ENCODE measurements around the gene ZNF627. TPM values are rescaled to one million over a fixed set of nuclear protein-coding genes. Genes with fewer than 3 reads are reported as not detected.

ZNF627 gene
- total RNA-seq, 4 donors from 2014 or later: 3.5 to 9.2 (median 6.5) TPM

DNA sequence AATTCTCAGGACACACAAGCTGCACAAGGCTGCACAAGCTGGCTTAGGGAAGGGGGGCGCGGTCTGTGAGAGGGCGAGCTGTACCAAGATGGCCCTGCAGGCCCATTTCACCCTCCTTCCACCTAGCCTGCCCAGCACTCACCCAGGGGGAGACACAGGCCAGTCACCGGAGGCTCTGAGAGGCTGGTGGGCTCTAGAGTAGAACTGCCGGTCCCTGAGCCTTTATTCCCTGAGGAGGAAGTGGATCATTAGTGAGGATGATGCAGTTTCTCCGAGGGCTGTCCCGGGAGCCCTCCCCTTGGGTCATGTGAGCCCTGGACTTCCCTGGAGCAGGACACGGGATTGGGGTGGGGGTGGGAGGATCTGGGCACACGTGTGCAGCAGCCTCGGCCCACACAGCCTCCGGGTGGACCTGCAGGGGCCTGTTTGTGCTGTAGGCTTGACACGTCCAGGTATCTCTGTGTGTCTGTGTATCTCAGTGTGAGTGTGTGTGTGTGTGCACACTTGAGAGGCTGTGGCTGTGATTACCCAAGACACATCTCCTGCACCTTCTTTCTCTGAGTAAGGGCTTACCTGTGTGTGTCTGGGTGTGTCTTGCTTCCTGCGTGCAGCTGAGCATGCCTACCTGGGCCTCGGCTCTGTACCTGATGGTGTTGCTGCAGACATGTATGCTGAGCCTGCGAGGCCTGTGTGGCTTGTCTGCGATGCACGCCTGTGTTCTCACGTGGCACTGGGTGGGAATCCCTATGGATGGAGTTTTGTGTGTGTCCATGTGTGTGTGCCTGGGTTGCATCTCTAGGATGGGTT lies 19.6 kb upstream of the ZNF627 start, which contains the start of gene ACP5:
Gene ACP5, minus strand, starts transcription at position 195 of the 807 bp plus-strand sequence. CDS start 328 bp downstream, outside the sequence.
- DNase-seq: no peak
- TF ChIP-seq, protein P1, sequence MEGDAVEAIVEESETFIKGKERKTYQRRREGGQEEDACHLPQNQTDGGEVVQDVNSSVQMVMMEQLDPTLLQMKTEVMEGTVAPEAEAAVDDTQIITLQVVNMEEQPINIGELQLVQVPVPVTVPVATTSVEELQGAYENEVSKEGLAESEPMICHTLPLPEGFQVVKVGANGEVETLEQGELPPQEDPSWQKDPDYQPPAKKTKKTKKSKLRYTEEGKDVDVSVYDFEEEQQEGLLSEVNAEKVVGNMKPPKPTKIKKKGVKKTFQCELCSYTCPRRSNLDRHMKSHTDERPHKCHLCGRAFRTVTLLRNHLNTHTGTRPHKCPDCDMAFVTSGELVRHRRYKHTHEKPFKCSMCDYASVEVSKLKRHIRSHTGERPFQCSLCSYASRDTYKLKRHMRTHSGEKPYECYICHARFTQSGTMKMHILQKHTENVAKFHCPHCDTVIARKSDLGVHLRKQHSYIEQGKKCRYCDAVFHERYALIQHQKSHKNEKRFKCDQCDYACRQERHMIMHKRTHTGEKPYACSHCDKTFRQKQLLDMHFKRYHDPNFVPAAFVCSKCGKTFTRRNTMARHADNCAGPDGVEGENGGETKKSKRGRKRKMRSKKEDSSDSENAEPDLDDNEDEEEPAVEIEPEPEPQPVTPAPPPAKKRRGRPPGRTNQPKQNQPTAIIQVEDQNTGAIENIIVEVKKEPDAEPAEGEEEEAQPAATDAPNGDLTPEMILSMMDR (IDR thresholded peaks at IDR 0.05): no peak
- TF ChIP-seq POLR2A (IDR thresholded peaks at IDR 0.05): no peak
- Histone ChIP-seq H3K4me3 (peak within 1 kb of the TSS; percentile 38 to 63 (median 53)), H3K27me3 (no peaks in the 10 kb centered on the region), H3K36me3 (peaks cover 0 to 16% (median 7%) of the 10 kb centered on the region in 3 donors), H3K4me1 (peaks cover 12 to 50% (median 27%) of the 10 kb centered on the region in 3 donors), H3K27ac (peak within 1 kb of the TSS; percentile 22 to 72 (median 54)), H3K9me3 (no peaks in the 10 kb centered on the region)
- 0 to 50% methylated on average over 1 to 11 of the region's 18 CpGs for WGBS, 2 donors
- intact Hi-C loops (cut with DNase I): no loop called here

DNA sequence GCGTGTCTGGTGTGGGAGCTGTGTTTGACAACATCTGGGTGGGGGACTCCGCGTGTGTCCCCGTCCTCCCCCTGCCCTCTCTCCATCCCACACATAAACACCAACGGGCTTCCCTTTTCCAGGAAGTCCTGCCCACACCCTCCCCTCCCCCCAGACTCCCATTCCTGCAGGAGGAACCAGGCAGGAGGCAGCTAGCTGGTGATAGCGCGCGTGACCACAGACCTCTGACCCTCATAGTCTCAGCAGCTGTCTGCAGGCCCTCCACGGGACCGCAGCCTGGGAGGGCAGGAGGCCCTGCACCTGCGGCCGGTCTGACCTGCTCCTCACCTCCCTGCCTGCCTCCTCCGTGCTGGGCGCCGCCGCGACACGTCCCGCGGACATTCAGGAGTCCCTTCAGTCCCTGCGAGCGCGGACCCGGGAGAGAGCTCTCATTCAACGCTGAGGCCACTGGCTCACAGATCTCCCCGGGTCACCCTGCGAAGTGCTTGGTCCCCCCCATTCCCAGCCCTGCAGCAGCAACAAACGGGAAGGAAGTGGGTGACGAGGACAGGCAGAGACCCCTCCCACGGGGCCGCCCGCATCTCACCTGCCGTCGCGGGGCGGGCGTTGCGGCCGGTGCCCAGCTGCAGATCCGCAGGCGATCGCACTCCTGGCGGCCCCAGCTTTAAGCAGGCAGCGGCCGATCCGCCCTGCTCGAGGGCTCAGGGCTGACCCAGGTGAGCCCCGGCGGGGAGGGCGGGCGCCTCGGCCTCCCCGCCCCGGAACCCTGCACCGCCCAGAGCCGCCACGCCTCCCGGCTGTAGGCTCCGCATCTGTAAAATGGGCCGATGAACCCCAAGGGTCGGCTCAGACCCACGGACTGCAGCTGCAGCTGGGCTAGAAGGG lies 18.8 kb upstream of the ZNF627 start:
- H3K36me3 ChIP-seq: peaks cover 0 to 16% (median 7%) of the 10 kb centered on the region in 3 donors
- peak overlapping the region; percentile 22 to 72 (median 54) for H3K27ac ChIP-seq
- no peaks in the 10 kb centered on the region for H3K9me3 ChIP-seq
- TF ChIP-seq, protein P1 (IDR thresholded peaks at IDR 0.05): no peak
- TF ChIP-seq POLR2A (IDR thresholded peaks at IDR 0.05): peak in 1 of 4 donors; percentile 24
- no peak for DNase-seq
- intact Hi-C loops (cut with DNase I): no loop called here
- 0% methylated on average over 1 of the region's 62 CpGs; no CpG with 5 or more reads in 1 of the 2 donors for WGBS, 2 donors
- no peaks in the 10 kb centered on the region for H3K27me3 ChIP-seq
- H3K4me3 ChIP-seq: peak overlapping the region; percentile 38 to 63 (median 53)
- peaks cover 12 to 50% (median 27%) of the 10 kb centered on the region in 3 donors for H3K4me1 ChIP-seq

DNA sequence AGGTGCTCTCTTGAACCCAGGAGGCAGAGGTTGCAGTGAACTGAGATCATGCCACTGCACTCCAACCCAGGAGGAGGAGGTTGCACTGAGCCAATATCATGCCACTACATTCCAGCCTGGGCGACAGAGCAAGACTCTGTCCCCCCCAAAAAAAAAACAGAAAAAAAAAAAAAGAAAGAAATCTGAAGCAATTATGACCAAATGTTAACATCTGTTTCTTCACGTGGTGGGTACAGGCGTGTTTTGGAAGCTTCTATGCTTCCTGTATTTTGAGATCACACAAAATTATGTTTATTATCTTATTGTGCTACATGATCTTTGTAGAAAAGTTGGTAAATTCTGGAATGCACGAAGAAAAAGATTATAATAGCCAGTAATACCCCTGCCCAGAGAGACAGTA lies 17.2 kb upstream of the ZNF627 start:
- Histone ChIP-seq H3K27me3 (no peaks in the 10 kb centered on the region), H3K36me3 (peaks cover 0 to 14% (median 1%) of the 10 kb centered on the region in 3 donors), H3K9me3 (no peaks in the 10 kb centered on the region), H3K27ac (peak overlapping the region in 1 of 4 donors; percentile 6), H3K4me1 (peaks cover 12 to 50% (median 27%) of the 10 kb centered on the region in 3 donors), H3K4me3 (no peak overlapping the region)
- no peak for TF ChIP-seq POLR2A (IDR thresholded peaks at IDR 0.05)
- TF ChIP-seq, protein P1 (IDR thresholded peaks at IDR 0.05): no peak
- 60 to 65% methylated on average over 4 of the region's 4 CpGs for WGBS, 2 donors
- intact Hi-C loops (cut with DNase I): no loop called here
- DNase-seq: no peak

DNA sequence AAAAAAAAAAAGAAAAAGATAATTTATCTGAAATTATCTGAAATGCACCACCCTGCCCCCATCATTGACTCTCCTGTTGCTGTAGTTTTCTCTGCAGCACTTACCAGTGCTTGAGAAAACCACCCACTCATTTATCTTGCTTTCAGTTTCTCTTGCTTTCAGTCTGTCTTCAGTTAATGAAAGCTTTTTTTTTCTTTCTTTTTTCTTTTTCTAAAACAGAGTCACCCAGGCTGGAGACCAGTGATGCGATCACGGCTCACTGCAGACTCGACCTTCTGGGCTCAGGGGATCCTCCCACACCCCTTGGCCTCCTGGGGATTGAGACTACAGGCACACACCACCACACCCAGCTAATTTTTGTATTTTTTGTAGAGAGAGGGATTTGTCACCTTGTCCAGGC lies 15.5 kb upstream of the ZNF627 start:
- H3K36me3 ChIP-seq: peaks cover 0 to 2% (median 0%) of the 10 kb centered on the region in 3 donors
- TF ChIP-seq POLR2A (IDR thresholded peaks at IDR 0.05): no peak
- TF ChIP-seq, protein P1 (IDR thresholded peaks at IDR 0.05): no peak
- WGBS, 2 donors: 6 to 10% methylated on average over 3 of the region's 3 CpGs
- H3K27me3 ChIP-seq: no peaks in the 10 kb centered on the region
- intact Hi-C loops (cut with DNase I): no loop called here
- no peak overlapping the region for H3K4me3 ChIP-seq
- DNase-seq: no peak
- peak overlapping the region in 2 of 4 donors; percentile 9 to 42 for H3K27ac ChIP-seq
- H3K9me3 ChIP-seq: no peaks in the 10 kb centered on the region
- H3K4me1 ChIP-seq: peaks cover 12 to 49% (median 27%) of the 10 kb centered on the region in 3 donors

Data from esophagus squamous epithelium (tissue), 5 donors.